Stimulated activated CD4-positive, alpha-beta T cell treated with anti-CD3 and anti-CD28 coated beads, Interleukin-1b, Interleukin-23, amount 100 ng/mL, for 48 hours (primary cell): Measurements from ENCODE around the gene KCTD20.
A peak's percentile ranks its signal among the peaks of the same experiment; 100 is the strongest.
"Not testable (repeated sequence)": the region's sequence is repeated elsewhere in the genome, so short reads cannot be mapped to it uniquely, and the experiment has no call there.

ENCODE experiments used
- DNase-seq: peaks from one replicate; pipeline ENCODE4 v3.0.0-alpha.2; 2020

The KCTD20 gene

DNA sequence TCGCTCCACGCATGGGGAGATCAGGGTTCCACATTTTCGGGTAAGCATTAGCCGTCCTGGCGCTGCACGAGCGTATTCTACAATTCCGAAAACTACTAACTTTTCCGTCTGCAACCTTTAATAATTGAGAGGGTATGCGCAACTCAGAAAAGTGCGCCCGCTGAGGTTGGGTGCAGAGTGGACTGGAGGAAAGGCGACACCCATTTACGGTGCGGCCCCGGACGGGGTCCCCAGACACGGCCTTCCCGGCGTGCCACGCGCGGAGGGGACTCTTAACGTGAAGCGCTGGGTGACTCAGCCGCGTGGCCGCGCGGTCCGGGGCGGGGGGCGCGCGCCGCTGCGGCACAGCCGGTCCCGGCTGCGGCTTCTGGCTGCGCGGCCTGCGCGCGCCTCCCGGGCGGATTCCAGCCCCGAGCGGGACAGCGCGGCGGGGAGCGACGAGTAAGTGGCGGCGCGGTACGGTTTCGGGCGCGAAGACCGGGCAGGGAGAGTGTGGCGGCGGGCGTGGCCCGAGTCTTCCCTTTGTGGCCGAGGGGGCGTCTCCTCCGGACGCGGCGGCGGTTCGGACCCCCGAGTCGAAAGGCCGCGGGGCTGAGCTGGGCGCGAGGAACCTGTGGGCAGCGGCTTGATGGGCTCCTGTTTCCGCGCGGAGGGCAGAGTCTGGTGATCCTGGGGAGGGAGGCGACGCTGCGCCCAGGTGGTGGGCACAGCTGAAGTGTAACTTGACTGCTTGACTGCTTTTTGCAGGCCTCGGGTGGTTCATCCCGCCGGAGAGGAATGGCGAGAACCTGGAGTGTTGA, at the start of gene KCTD20, which contains the start of gene PXT1:
Gene KCTD20 (plus strand): TSS at position 330 of the 800 bp plus-strand sequence. CDS start 27,098 bp downstream, outside the sequence.
Gene PXT1 (minus strand): TSS at position 184 of the 800 bp plus-strand sequence. CDS start 16,772 bp downstream, outside the sequence.
- peak; percentile 91 for DNase-seq

DNA sequence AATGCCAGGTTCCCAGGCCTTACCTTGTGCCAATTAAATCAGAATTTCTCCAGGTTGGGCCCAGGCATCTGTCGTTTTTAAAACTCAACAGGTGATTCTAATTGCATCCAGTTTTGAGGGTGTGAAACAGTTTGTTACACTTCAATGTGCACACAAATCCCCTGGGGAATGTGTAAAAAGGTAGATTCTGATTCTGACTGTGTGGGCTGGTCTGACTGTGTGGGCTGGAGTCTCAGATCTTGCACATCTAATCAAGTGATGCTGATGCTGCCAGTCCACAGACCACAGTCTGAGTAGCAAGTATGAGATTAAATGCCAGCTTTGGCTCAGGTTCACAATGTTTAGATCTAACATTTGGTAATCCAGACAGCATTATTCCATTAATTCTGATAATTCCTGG, 42.8 kb upstream of the KCTD20 start:
- DNase-seq: no peak

DNA sequence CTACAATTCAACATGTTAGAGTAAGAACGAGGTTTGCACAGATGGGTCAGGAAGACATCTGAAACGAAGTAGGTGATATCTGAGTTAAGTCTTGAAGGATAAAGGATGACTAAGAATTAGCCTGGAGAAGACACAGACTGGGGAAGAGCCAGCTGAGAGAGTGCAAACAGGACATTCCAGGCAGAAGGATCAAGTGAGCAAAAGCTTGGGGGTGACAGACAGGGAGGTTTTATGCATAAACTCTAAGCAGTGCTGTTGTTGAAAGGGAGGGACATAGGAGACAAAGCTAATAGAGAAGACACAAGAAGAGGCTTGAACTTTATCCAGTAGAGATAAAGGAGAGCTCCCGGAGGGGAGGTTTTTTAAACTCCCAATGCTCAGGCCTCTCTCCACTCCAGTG, 40.3 kb upstream of the KCTD20 start:
- no peak for DNase-seq

DNA sequence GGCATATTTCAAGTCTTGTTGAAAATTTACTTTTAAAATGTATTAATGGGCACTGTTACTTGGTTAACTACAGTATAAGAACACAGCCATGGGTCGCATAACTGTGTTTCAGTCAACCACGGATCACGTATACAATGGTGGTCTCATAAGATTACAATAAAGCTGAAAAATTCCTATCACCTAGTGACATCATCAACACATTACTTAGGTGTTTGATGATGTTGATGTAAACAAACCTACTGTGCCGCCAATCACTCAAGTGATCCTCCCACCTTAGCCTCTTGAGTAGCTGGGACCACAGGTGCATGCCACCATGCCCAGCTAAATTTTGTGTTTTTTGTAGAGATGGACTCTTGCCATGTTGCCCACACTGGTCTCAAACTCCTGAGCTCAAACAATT, 38.6 kb upstream of the KCTD20 start:
- DNase-seq: no peak

DNA sequence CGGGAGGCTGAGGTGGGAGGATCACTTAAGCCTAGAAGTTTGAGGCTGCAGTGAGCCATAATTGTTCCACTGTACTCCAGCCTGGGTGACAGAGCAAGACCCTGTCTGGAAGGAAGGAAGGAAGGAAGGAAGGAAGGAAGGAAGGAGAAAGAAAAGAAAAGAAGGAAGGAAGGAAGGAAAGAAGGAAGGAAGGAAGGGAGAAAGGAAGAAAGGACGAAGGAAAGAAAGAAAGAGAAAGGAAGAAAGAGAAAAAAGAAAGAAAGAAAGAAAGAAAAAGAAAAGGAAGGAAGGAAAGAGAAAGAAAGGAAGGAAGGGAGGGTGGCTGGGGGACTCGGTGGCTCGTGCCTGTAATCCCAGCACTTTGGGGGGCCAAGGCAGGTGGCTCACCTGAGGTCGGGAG, 33.1 kb upstream of the KCTD20 start:
- DNase-seq: not testable (repeated sequence)

DNA sequence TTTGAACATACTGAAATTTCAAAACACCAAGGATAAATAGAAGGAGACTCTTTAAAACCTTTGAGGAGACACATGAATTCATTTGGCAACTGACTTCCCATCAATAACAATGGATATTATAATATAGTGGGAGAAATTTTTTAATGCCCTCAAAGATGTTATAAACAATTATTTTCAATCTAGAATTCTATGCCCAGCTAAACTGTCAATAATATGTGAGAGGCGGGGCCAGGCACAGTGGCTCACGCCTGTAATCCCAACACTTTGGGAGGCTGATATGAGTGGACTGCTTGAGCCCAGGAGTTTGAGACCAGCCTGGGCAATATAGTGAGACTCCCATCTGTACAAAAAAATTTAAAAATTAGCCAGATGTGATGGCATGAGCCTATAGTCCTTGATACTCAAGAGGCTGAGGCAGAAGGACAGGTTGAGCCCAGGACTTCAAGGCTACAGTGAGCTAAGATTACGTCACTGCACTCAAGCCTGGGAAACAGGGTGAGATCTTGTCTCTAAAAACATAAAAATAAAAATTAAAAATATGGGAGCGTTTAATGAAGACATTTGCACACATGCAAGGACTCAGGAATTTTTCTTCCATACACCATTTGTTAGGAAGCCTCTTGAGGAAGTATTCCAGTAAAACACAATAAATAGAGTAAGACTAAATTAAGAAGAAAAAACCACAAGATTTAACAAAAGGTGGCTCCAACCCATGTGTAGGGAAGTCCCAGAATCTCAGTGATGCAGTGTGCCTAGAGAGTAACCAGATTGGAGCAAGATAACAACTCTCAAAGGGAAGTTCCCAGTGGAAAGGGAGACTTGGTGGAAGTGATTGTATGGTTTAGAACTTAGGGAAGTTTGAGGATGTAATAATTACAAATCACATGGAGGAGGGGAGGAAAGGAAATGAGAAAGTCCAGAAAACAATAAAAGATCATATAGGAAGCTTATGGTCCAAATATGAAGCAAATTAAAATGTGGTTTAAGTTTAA, 29.0 kb upstream of the KCTD20 start:
- no peak for DNase-seq

DNA sequence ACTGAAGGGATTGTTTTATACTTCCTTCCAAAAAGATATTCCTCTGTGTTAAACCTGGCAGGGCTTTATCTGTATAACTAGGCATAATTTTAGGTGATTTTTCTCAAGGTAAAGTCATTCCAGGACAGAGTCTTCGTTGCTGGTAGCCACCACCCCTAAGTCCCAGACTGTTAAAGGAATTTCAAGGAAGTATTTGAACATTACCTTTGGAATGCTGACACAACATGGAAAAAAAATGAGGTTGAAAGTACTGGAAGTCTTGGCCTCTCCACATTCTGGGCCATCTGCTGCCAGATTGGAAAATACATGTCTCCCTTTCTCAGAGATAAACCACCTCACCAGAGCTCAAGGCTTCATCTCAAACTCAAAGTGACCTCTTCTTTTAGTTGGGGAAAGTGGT, 28.3 kb upstream of the KCTD20 start:
- no peak for DNase-seq

DNA sequence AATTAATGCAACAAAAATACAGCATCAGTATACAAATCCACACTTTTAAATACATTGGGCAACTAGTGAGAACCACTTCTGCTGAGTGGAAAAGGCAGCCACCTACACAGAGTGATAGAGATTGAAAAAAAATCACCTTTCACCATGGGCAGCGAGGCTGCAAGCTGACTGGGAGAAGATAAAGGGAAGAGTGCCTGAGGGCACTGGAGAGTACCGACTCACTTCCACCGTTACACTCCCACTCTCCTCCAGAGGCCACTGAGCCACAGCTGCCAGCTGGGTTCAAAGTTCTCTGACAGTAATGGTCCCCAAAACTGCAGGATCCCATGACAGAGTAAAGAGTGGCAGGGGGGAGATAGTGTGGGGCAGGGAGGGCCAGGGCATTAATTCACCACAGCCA, 24.2 kb upstream of the KCTD20 start:
- no peak for DNase-seq

DNA sequence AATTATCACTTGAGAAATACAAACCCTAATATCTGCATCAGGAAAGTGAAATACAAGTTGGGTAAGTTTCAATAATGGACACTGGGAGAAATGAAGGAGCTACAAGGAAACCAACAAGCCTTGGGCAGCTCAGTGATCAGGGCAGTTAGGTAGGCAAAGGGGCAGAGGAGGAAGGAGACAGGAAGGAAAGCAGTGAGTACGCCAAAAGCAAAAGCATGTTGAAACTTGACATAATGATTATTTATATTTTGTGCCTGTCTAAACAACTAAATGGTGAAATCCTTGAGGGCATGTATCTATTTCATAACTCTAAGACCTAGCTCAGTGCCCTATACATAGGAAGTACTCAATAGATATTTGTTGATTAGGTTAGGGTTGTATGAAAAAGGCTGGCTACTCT, 23.5 kb upstream of the KCTD20 start:
- no peak for DNase-seq

DNA sequence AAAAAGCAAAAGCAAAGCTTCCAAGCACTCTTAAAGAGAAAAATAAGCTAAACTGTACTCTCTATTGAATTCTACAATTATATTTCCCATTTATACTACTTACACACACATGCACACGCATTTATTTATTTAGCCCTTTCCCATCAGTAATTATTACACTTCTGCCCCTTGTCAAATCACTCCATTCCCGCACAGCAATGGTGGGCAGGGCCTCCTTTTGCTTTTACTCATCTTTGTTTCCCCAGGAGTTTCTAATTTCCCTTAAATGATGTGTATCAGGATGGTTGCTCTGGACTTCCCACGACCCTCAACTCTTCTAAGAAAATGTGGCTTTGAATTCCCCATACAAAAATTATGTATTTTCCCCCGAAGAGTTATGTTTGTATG, 20.1 kb upstream of the KCTD20 start:
- no peak for DNase-seq

DNA sequence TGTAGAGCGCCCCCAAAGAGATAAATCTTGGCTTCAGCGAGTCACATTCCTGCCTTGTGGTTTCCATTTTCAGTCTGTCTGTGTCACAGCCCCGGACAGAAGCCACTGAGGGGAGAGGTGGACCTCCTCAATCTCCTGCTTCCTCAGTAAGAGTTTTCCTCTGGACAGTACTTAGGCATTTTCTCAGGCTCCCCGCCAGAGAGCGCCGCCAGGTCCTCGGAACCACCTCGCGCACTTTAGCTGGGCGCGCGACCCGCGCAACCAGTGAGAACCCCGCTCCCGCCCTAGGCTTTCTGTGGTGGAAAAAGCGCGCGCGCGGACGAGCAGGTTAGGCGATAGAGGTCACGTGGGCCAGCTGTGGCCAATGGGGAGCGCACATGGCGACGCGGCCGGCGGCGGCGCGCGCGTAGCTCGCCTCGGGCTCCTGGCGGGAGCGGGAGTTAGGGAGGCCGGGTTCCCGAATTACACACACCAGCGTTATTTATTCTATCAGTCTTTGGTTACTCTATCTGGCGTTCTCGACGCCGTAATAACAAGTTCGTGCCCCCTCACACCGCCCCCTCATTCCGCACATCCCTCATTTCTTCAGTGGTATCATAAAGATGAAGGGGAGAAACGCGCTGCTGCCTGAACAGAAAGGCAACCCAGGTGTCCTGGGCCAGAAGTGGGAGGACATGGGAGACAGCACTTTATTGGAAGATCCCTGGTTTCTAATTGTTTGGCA, 19.5 kb upstream of the KCTD20 start:
- peak; percentile 97 for DNase-seq

DNA sequence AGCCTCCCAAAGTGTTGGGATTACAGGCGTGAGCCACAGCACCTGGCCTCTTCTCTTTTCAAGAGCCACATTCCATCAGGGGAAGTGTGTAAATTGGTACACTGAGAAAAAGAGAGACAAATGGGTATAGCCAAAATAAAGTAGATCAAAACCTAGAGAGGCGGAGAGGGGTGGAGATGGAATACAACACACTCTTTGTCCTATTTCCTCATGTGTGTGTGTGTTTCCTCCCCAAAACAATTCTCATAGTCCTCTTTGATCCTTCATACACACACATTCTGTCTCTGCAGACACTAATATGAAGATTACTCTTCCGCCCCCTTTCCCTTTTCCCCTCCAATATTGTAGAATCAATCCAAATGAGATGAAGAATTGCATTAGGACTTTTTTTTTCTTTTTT, 16.2 kb upstream of the KCTD20 start:
- DNase-seq: no peak

DNA sequence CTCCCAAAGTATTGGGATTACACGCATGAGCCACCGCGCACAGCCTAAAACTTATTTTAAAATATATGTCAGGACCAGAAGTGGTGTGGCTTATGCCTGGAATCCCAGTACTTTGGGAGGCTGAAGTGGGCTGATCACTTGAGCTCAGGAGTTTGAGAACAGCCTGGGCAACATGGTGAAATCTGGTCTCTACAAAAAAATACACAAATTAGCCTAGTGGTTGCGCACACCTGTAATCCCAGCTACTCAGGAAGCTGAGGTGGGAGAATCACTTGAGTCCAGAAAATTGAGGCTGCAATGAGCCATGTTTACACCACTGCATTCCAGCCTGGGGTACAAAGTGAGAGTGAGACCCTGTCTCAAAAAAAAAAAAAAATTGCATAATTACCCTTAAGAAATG, 13.9 kb upstream of the KCTD20 start:
- DNase-seq: no peak

DNA sequence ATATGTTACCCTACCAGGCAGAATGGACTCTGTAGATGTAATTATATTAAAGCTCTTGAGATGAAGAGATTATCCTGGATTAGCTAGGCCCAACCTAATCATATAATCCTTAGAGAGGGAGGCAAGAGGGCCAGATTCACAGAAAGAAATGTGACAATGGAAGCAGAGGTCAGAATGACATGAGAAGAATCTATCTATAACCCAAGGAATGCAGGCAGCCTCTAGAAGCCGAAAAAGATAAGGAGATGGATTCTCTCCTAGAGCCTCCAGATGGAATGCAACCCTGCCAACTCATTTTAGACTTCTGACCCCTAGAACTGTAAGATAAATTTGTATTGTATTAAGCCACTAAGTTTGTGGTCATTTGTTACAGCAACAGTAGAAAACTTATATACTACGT, 12.4 kb upstream of the KCTD20 start:
- DNase-seq: no peak

DNA sequence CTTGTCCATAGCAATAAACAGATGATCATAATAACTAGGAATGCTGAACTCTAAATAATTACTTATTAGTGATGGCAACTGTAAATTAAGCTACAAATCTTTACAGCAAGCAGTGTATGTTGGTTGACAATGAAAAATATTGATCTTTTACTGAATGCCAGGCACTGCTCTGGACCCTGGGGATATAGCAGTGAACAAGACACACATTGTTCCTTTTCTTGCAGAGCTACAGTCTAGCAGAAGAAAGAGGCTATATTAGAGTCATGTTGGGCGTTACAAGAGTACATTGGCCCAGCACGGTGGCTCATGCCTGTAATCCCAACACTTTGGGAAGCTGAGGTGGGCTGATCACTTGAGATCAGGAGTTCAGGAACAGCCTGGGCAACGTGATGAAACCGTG, 11.6 kb upstream of the KCTD20 start:
- no peak for DNase-seq

DNA sequence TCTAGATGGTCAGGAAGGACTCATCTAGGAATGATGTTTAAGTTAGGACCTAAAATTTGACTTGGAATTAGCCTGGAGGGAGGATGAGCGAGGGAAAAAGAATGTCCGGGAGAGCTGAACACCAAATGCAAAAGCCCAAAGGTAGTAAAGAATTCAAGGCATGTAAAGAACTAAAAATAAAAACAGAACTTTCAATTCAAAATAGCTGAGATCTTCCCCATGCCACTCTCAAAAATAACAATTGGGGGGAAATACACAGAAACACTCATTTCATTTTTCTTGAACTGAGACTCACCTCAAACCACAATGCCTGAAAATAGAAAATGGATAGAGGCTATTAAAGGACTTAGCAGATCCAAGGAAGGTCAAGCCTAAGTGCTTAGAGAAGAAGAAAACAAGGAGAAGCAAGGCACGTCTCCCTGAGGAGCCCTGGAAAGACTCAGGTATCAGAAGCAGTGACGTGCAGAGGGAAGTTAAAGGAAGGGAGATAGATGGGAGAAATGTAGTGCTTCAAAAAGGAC, 10.6 kb upstream of the KCTD20 start:
- no peak for DNase-seq

DNA sequence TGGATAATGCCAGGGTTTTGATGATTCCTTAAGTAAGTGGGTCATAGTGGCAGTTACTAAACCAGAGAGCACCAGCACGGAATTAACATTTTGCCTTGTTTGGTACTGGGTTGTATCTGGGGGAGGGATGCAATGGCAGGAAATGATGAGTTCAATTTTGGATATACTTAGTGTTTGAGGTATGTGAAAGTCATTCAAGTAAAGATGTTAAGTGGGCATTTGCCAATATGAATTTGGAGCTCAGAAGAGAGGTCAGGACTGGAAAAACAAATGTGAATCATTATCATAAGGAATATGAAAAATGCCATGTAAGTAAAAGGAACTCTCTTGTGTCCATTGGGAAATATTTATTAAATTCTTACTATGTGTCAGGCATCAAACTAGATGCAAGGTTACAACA, 6.3 kb upstream of the KCTD20 start:
- no peak for DNase-seq

DNA sequence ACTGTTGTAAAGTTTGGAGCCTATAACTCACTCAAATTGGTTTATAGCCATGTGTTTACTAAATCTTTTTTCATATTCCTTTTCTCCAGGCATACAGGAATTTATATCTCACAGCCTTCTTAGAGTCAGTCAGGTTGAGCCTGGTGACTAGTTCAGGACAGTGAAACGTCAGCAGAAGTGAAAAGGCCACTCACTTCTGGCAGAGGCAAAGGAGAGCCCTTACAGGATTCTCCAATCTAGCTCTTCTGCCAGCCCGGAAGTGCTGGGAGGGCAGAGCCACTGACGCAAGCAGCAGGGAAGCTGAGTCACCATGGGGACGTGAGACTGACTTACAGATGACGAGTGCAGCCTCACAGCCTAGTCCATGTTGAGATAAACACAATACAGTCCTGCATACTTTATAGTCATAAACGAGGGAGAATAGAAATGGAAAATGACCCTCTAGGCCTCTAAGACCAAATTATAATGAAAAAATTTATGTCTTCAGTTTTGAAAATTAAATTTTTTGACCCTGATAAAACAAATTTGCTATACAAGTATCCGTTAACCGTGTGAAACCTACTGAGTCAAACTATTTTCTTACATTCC, 1.4 kb upstream of the KCTD20 start:
- DNase-seq: peak; percentile 93

DNA sequence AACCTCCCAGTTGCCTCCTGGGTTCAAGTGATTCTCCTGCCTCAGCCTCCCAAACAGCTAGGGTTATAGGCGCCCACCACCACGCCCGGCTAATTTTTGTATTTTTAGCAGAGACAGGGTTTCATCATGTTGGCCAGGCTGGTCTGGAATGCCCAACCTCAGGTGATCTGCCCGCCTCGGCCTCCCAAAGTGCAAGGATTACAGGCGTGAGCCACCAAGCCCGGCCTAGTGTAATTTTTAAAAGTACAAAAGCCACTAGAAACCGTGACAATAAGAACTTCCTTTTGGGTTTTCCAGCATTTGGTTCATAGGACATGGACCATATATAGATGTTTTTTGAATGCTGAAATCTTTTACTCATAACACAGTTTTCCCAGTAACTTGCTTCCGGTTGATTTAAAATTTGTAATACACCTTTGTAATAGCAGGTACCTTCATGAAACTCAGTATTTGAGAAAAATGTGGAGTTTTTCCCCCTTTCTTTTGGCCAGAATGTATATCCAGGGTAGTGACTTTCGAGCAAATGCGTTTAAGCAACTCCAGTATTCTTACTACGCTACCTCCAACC, 613 bp upstream of the KCTD20 start:
- no peak for DNase-seq

DNA sequence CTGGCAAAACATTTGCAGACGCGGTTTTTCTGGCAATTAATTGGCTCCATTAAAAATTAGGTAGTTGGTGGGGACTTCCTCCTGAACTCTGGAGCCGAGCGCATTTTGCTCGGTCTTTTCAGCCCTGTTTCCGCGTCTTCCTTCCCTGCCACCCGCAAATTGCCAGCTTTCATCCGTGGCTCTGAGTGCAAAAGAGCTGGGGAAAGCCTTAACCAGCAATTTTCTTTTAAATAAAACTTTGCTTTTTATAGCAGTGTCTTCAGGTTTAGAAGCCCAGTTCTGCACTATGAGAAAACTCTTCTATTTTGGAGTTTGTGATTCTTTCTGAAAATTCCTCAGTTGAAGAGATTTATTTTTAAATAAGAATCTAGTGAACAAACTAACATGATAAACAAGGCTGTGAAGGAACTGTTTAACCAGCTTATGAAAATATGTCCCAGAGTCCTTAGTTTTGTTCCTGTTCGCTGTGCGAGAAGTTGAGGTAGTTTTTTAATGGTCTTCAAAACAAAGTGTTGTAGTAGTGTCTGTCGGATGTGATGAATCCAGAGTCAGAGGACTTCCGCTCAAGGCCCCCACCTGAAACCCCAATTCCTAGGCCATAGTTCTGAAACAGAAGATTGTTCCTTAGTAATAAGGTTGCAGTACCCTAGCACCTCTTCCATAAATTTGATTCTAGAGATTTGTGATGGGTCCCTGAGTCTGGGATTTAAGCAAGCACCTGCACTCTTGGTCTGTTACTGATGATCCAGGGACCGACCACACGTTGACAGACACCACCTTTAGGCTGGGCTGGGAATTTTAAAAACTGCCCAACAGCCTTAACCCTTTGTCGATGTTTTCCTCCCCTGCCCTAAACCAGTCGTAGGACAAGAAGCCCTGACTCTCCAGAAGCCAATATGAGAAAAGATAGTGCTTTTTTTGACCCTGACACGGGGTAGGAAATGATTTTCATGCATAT, 950 bp downstream of the KCTD20 start:
- DNase-seq: no peak

DNA sequence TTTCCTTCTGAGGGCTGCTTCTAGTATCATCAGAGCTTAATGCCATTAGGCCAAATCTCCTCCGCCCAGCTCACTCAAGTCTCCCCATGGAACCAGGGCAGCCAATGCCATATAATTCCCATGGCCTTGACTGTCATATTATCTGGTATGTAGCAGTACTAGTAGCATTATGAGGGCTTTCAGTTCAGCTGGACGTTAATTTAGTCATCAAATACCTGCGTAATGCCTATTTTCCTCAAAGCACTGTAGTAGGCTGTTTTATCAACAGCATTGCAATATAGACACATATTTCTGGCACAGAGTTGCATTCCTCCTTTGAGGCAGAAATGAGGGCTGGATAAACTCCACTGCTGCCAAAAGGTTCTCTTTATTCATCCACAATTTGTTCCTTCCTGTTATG, 1.7 kb downstream of the KCTD20 start:
- DNase-seq: no peak
